Activated T-helper 2 cell treated with anti-CD3 and anti-CD28 coated beads, Interferon-gamma antibody, Interleukin-2, Interleukin-4, amounts not matched to agents 10 μg/mL and 5 μg/mL and 100 μg/mL, durations not matched to agents 14 hours and 24 hours and 36 hours (primary cell): Measurements from ENCODE around the gene TJAP1. TPM values are rescaled to one million over a fixed set of nuclear protein-coding genes. Genes with fewer than 3 reads are reported as not detected.

ENCODE experiments used
- DNase-seq: peaks from one replicate; pipeline ENCODE4 v3.0.0; 2021; ENCODE audit warnings: low spot score
- H3K27ac Mint-ChIP-seq: one replicate; pipeline ENCODE4 v1.8.0; 2021; ENCODE audit warnings: mixed read lengths
- H3K27me3 Mint-ChIP-seq: one replicate; pipeline ENCODE4 v1.8.0; 2021; ENCODE audit warnings: low read depth, mixed read lengths
- H3K36me3 Mint-ChIP-seq: one replicate; pipeline ENCODE4 v1.8.0; 2021; ENCODE audit warnings: low read depth, mixed read lengths
- H3K4me1 Mint-ChIP-seq: one replicate; pipeline ENCODE4 v1.8.0; 2021; ENCODE audit warnings: low read depth, mixed read lengths
- H3K4me3 Mint-ChIP-seq: one replicate; pipeline ENCODE4 v1.8.0; 2021; ENCODE audit warnings: low read depth, mild to moderate bottlenecking, moderate library complexity, mixed read lengths
- H3K9me3 Mint-ChIP-seq: one replicate; pipeline ENCODE4 v1.8.0; 2021; ENCODE audit warnings: mixed read lengths
- intact Hi-C: fragments of 100-400 bp; cut with micrococcal nuclease; formaldehyde crosslinking; loops from one replicate; pipeline ENCODE4 v1.15.1; 2023
- total RNA-seq: library from RNA; stranded (reverse); gene quantifications from 2 replicates; pipeline ENCODE4 v1.2.3, GENCODE V29; 2022

Gene TJAP1
- total RNA-seq, 1 donor from 2014 or later = 42.7 TPM

- H3K4me1 Mint-ChIP-seq = no peaks in the 10 kb centered on the region
- no peak overlapping the region for H3K4me3 Mint-ChIP-seq
- peaks cover 29% of the 10 kb centered on the region for H3K36me3 Mint-ChIP-seq
- H3K27me3 Mint-ChIP-seq = no peaks in the 10 kb centered on the region
- H3K9me3 Mint-ChIP-seq = no peaks in the 10 kb centered on the region
- intact Hi-C loops = no loop called here
- H3K27ac Mint-ChIP-seq = no peak overlapping the region
- DNase-seq = no peak
Observed at GRCh38 chr6:43442935-43443334, 34.4 kb upstream of the TJAP1 start.

- Mint-ChIP-seq H3K4me1 (no peaks in the 10 kb centered on the region), H3K27me3 (no peaks in the 10 kb centered on the region), H3K9me3 (no peaks in the 10 kb centered on the region), H3K4me3 (no peak overlapping the region), H3K27ac (no peak overlapping the region), H3K36me3 (peaks cover 35% of the 10 kb centered on the region)
- intact Hi-C loops = no loop called here
- no peak for DNase-seq
Observed at GRCh38 chr6:43444036-43444435, 33.3 kb upstream of the TJAP1 start.

- Mint-ChIP-seq H3K27me3 (no peaks in the 10 kb centered on the region), H3K4me3 (no peak overlapping the region), H3K27ac (no peak overlapping the region), H3K36me3 (peaks cover 35% of the 10 kb centered on the region), H3K9me3 (no peaks in the 10 kb centered on the region), H3K4me1 (no peaks in the 10 kb centered on the region)
- DNase-seq = no peak
- intact Hi-C loops = no loop called here
Observed at GRCh38 chr6:43444582-43444981, 32.8 kb upstream of the TJAP1 start.

DNA sequence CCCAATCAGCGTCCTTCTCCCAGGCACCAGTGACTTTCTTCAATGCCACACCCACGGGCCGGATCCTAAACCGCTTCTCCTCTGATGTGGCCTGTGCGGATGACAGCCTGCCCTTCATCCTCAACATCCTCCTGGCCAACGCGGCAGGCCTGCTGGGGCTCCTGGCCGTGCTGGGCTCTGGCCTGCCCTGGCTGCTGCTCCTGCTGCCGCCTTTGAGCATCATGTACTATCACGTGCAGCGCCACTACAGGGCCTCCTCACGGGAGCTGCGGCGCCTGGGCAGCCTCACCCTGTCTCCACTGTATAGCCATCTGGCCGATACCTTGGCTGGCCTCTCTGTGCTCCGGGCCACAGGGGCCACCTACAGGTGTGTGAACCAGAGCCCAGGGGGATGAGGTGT, 31.8 kb upstream of the TJAP1 start:
- peaks cover 35% of the 10 kb centered on the region for H3K36me3 Mint-ChIP-seq
- H3K27ac Mint-ChIP-seq = no peak overlapping the region
- intact Hi-C loops = no loop called here
- H3K27me3 Mint-ChIP-seq = no peaks in the 10 kb centered on the region
- H3K4me3 Mint-ChIP-seq = no peak overlapping the region
- no peaks in the 10 kb centered on the region for H3K4me1 Mint-ChIP-seq
- DNase-seq = no peak
- H3K9me3 Mint-ChIP-seq = no peaks in the 10 kb centered on the region

DNA sequence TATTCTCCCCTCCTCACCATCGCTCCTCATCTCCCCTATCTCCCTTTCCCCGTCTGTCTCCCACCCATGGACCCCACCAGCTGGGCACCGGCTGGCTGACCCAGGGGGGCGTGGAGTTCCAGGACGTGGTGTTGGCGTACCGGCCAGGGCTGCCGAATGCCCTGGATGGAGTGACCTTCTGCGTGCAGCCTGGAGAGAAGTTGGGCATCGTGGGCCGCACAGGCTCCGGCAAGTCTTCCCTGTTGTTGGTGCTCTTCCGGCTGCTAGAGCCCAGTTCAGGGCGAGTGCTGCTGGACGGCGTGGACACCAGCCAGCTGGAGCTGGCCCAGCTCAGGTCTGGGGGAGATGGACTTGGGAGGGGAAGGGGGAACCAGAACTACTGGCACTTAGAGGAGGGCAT, 29.8 kb upstream of the TJAP1 start:
- H3K27ac Mint-ChIP-seq = no peak overlapping the region
- H3K4me3 Mint-ChIP-seq = no peak overlapping the region
- H3K9me3 Mint-ChIP-seq = no peaks in the 10 kb centered on the region
- no peaks in the 10 kb centered on the region for H3K4me1 Mint-ChIP-seq
- intact Hi-C loops = no loop called here
- peaks cover 37% of the 10 kb centered on the region for H3K36me3 Mint-ChIP-seq
- DNase-seq = no peak
- no peaks in the 10 kb centered on the region for H3K27me3 Mint-ChIP-seq

- DNase-seq = no peak
- Mint-ChIP-seq H3K9me3 (no peaks in the 10 kb centered on the region), H3K27me3 (no peaks in the 10 kb centered on the region), H3K4me1 (no peaks in the 10 kb centered on the region), H3K4me3 (no peak overlapping the region), H3K27ac (no peak overlapping the region), H3K36me3 (peaks cover 42% of the 10 kb centered on the region)
- intact Hi-C loops = no loop called here
Observed at GRCh38 chr6:43448916-43449315, 28.5 kb upstream of the TJAP1 start.

DNA sequence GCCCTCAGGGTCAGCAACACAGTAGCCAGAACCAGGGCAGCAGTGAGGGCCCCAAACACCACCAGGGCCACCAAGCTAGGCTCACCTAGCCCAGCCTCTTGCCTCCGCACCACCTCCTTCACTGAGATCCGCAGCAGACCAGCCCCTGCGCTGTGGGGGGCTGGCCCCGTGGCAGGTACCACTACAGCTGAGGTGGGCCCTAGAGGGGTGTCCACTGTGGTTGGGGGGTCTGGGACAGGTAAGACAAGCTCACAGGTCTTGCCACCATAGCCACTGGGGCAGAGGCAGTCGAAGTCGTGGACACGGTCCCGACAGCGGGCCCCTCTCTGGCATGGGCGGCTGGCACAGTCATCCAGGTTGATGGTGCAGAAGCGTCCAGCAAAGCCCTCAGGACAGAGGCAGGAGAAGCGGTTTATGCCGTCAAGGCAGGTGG, 26.7 kb upstream of the TJAP1 start:
- H3K4me3 Mint-ChIP-seq = no peak overlapping the region
- H3K4me1 Mint-ChIP-seq = peaks cover 2% of the 10 kb centered on the region
- intact Hi-C loops = no loop called here
- no peak for DNase-seq
- H3K36me3 Mint-ChIP-seq = peaks cover 30% of the 10 kb centered on the region
- H3K27me3 Mint-ChIP-seq = peaks cover 7% of the 10 kb centered on the region
- H3K27ac Mint-ChIP-seq = no peak overlapping the region
- no peaks in the 10 kb centered on the region for H3K9me3 Mint-ChIP-seq

- DNase-seq = no peak
- Mint-ChIP-seq H3K4me1 (peaks cover 7% of the 10 kb centered on the region), H3K4me3 (no peak overlapping the region), H3K27me3 (peaks cover 13% of the 10 kb centered on the region), H3K36me3 (peaks cover 27% of the 10 kb centered on the region), H3K27ac (no peak overlapping the region), H3K9me3 (no peaks in the 10 kb centered on the region)
- intact Hi-C loops = no loop called here
Observed at GRCh38 chr6:43451348-43451747, 26.0 kb upstream of the TJAP1 start.

DNA sequence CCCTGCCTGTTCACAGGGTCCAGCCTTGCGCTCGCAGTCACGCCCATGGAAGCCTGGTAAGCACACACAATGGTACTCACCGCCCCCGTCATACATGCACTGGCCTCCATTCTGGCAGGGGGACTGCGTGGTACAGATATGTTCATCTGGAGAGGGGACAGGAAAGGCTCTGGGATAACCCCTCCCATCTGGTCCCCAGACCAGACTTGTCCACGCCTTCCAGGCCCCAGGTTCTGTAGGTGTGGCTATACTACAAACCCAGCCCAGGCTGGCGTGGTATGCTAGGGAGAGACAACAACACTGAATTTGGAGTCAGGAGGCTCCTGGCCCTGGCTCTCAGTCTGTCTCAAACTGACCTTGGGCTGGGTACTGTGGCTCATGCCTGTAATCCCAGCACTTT, 25.4 kb upstream of the TJAP1 start:
- Mint-ChIP-seq H3K9me3 (no peaks in the 10 kb centered on the region), H3K36me3 (peaks cover 27% of the 10 kb centered on the region), H3K4me1 (peaks cover 7% of the 10 kb centered on the region), H3K4me3 (no peak overlapping the region), H3K27me3 (peaks cover 19% of the 10 kb centered on the region), H3K27ac (no peak overlapping the region)
- intact Hi-C loops = no loop called here
- DNase-seq = no peak

- no peak for DNase-seq
- Mint-ChIP-seq H3K9me3 (no peaks in the 10 kb centered on the region), H3K27ac (no peak overlapping the region), H3K27me3 (peaks cover 20% of the 10 kb centered on the region), H3K36me3 (peaks cover 23% of the 10 kb centered on the region), H3K4me1 (peaks cover 7% of the 10 kb centered on the region), H3K4me3 (no peak overlapping the region)
- intact Hi-C loops = no loop called here
Observed at GRCh38 chr6:43452896-43453295, 24.5 kb upstream of the TJAP1 start.

- Mint-ChIP-seq H3K9me3 (no peaks in the 10 kb centered on the region), H3K4me3 (peak overlapping the region; percentile 72), H3K27ac (no peak overlapping the region), H3K27me3 (peaks cover 20% of the 10 kb centered on the region), H3K36me3 (peaks cover 18% of the 10 kb centered on the region), H3K4me1 (peaks cover 7% of the 10 kb centered on the region)
- DNase-seq = no peak
- intact Hi-C loops = loop anchor here (1.0 kb wide), 1 partner anchor 52 kb away; no protein-coding TSS in a partner anchor
Observed at GRCh38 chr6:43453831-43454230, 23.5 kb upstream of the TJAP1 start.

- peak overlapping the region; percentile 72 for H3K4me3 Mint-ChIP-seq
- peaks cover 16% of the 10 kb centered on the region for H3K36me3 Mint-ChIP-seq
- peak; percentile 46 for DNase-seq
- no peak overlapping the region for H3K27ac Mint-ChIP-seq
- peaks cover 20% of the 10 kb centered on the region for H3K27me3 Mint-ChIP-seq
- intact Hi-C loops = loop anchor here (1.0 kb wide), 1 partner anchor 52 kb away; no protein-coding TSS in a partner anchor
- H3K4me1 Mint-ChIP-seq = peaks cover 7% of the 10 kb centered on the region
- no peaks in the 10 kb centered on the region for H3K9me3 Mint-ChIP-seq
Observed at GRCh38 chr6:43454290-43454695, 23.1 kb upstream of the TJAP1 start.

- DNase-seq = no peak
- Mint-ChIP-seq H3K4me1 (peaks cover 7% of the 10 kb centered on the region), H3K4me3 (peak overlapping the region; percentile 72), H3K27ac (no peak overlapping the region), H3K36me3 (peaks cover 16% of the 10 kb centered on the region), H3K9me3 (no peaks in the 10 kb centered on the region), H3K27me3 (peaks cover 24% of the 10 kb centered on the region)
- intact Hi-C loops = loop anchor here (1.0 kb wide), 2 partner anchors 25 to 51 kb away; no protein-coding TSS in a partner anchor
Observed at GRCh38 chr6:43454696-43455530, 22.5 kb upstream of the TJAP1 start.
